Common myeloid progenitor, CD34-positive (primary cell): Measurements from ENCODE around the gene MDFIC.
A peak's percentile ranks its signal among the peaks of the same experiment; 100 is the strongest.

Source experiments
- CTCF ChIA-PET: fragments of 350-600 bp; sonication (Branson Sonifier 250); formaldehyde crosslinking; loops from one replicate; lab custom pipeline; 2021; ENCODE audit warnings: antibody characterized with exemption; lab: Charles Lee
- POLR2A ChIA-PET: fragments of 350-600 bp; sonication (Branson Sonifier 250); formaldehyde crosslinking; loops from one replicate; lab custom pipeline; 2021; ENCODE audit warnings: antibody characterized with exemption; lab: Charles Lee
- DNase-seq, 3 donors: peaks; one replicate each; pipeline versions ENCODE4 v3.0.0 to v3.0.0-alpha.2; 2013
- H3K27ac ChIP-seq, 2 experiments: 1 replicate in 1 of 2; 2 replicates in 1 of 2; pipeline ENCODE4 v1.7.0; 2013; ENCODE audit warnings: inconsistent platforms in 2 of 2, low read length in 2 of 2, mild to moderate bottlenecking in 2 of 2, low read depth in 1 of 2, moderate library complexity in 1 of 2; ENCODE audit not compliant: severe bottlenecking in 2 of 2, insufficient read depth in 1 of 2, poor library complexity in 1 of 2
- H3K27me3 ChIP-seq, 5 experiments: replicated peaks in 2 of 5; 1 replicate in 3 of 5; 2 replicates in 2 of 5; pipeline versions ENCODE4 v1.6.1 to v1.7.0; 2013; ENCODE audit warnings: low read length in 4 of 5, mild to moderate bottlenecking in 2 of 5, moderate library complexity in 2 of 5, inconsistent platforms in 1 of 5; ENCODE audit not compliant: insufficient read depth in 5 of 5, control insufficient read depth in 4 of 5
- H3K36me3 ChIP-seq, 4 experiments: 1 replicate in 2 of 4; 2 replicates in 2 of 4; pipeline versions ENCODE4 v1.6.1 to v1.7.0; 2013; ENCODE audit warnings: low read length in 3 of 4, control low read depth in 1 of 4, mild to moderate bottlenecking in 1 of 4; ENCODE audit not compliant: control insufficient read depth in 4 of 4, insufficient read depth in 4 of 4
- H3K4me1 ChIP-seq, 4 experiments: 1 replicate in 3 of 4; 2 replicates in 1 of 4; pipeline versions ENCODE4 v1.6.1 to v1.7.1; 2013; ENCODE audit warnings: low read length in 3 of 4, mild to moderate bottlenecking in 3 of 4, control low read depth in 1 of 4, inconsistent platforms in 1 of 4, moderate library complexity in 1 of 4; ENCODE audit not compliant: control insufficient read depth in 4 of 4, insufficient read depth in 4 of 4; ENCODE audit errors: control extremely low read depth in 1 of 4
- H3K4me3 ChIP-seq, 7 experiments: 1 replicate in 4 of 7; 2 replicates in 3 of 7; pipeline versions ENCODE4 v1.5.1 to v1.7.0; 2013; ENCODE audit warnings: mild to moderate bottlenecking in 7 of 7, low read length in 6 of 7, moderate library complexity in 6 of 7, inconsistent platforms in 2 of 7, low read depth in 2 of 7, control low read depth in 1 of 7; ENCODE audit not compliant: insufficient read depth in 4 of 7, control insufficient read depth in 1 of 7; ENCODE audit errors: extremely low read depth in 1 of 7
- H3K9me3 ChIP-seq, 5 experiments: 1 replicate in 4 of 5; 2 replicates in 1 of 5; pipeline versions ENCODE4 v1.6.1 to v1.7.1; 2013; ENCODE audit warnings: low read length in 4 of 5, mild to moderate bottlenecking in 2 of 5, inconsistent platforms in 1 of 5, low read depth in 1 of 5, moderate library complexity in 1 of 5; ENCODE audit not compliant: control insufficient read depth in 4 of 5, insufficient read depth in 2 of 5; ENCODE audit errors: control extremely low read depth in 1 of 5
- WGBS: methylation state at CpG from one replicate; pipeline ENCODE4 v1.1.5; 2013; ENCODE audit not compliant: insufficient coverage; 5-methylcytosine and 5-hydroxymethylcytosine counted together

MDFIC gene

DNA sequence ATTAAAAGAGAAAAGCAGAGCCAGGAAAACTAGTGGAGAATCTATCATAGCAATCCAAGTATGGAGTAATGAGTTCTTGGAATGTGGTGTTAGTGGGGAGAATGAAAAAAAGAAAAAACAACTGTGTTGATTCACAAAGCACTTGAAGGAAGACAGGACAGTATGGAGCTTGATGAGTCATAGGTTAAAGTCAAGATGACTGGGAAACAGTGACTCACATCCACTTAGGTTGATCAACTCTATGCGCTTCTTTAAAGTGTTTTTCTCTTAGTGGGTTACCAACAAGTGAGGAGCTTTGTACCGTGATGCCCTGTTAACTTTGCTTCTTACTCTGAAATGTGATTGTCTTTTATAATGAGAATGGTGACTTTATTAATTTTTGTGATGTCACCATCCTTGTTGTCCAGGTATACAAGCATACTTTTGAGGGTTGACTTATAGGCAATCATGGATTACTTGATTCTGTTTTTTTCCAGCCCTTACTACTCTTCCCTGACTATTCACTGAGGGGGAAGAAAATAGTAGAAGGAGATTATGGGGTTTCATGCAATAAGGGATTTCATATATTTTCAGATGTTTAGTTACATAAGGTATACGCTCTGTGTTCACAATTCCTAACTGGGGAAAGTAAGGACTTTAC lies 32.1 kb upstream of the MDFIC start:
- Histone ChIP-seq H3K4me1 (no peaks in the 10 kb centered on the region), H3K27me3 (no peaks in the 10 kb centered on the region), H3K27ac (no peak overlapping the region), H3K9me3 (no peaks in the 10 kb centered on the region), H3K36me3 (no peaks in the 10 kb centered on the region), H3K4me3 (no peak overlapping the region)
- WGBS, result 86% methylated on average over 1 of the region's 3 CpGs
- POLR2A ChIA-PET, result interaction anchor here (0.6 kb wide), 1 partner anchor 28 kb away, joined by 3 read pairs; no protein-coding TSS in a partner anchor
- peak; percentile 14 to 76 (median 69) for DNase-seq
- CTCF ChIA-PET, result no interaction called here

DNA sequence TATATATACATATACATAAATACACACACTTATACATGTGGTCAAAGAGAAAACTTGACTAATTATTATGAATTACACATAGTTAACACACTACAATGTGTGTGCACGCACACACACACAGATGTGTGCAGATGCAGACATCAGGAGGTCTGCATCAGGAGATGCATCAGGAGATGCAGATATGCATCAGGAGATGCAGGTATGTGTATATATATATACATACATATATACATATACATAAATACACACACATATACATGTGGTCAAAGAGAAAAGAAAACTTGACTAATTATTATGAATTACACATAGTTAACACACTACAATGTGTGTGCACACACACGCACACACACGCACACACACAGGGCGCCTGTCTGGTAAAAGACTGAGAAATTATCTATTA lies 31.3 kb upstream of the MDFIC start:
- no peaks in the 10 kb centered on the region for H3K36me3 ChIP-seq
- no peak for DNase-seq
- POLR2A ChIA-PET, result no interaction called here
- H3K4me1 ChIP-seq, result no peaks in the 10 kb centered on the region
- CTCF ChIA-PET, result no interaction called here
- no peak overlapping the region for H3K4me3 ChIP-seq
- no peaks in the 10 kb centered on the region for H3K27me3 ChIP-seq
- no CpG with 5 or more reads among the region's 4 CpGs for WGBS
- H3K9me3 ChIP-seq, result no peaks in the 10 kb centered on the region
- no peak overlapping the region for H3K27ac ChIP-seq

- no peaks in the 10 kb centered on the region for H3K27me3 ChIP-seq
- H3K9me3 ChIP-seq, result no peaks in the 10 kb centered on the region
- CTCF ChIA-PET, result no interaction called here
- H3K4me3 ChIP-seq, result no peak overlapping the region
- WGBS, result no CpG with 5 or more reads among the region's 1 CpG
- POLR2A ChIA-PET, result no interaction called here
- no peak for DNase-seq
- H3K4me1 ChIP-seq, result no peaks in the 10 kb centered on the region
- H3K36me3 ChIP-seq, result no peaks in the 10 kb centered on the region
- no peak overlapping the region for H3K27ac ChIP-seq
Measured at GRCh38 chr7:114900127-114900526, 21.8 kb upstream of the MDFIC start.

- no peak overlapping the region for H3K27ac ChIP-seq
- H3K4me1 ChIP-seq, result no peaks in the 10 kb centered on the region
- 100% methylated on average over 1 of the region's 1 CpG for WGBS
- no peaks in the 10 kb centered on the region for H3K27me3 ChIP-seq
- H3K9me3 ChIP-seq, result no peaks in the 10 kb centered on the region
- no peaks in the 10 kb centered on the region for H3K36me3 ChIP-seq
- H3K4me3 ChIP-seq, result no peak overlapping the region
- ChIA-PET POLR2A (no interaction called here), CTCF (no interaction called here)
- no peak for DNase-seq
Measured at GRCh38 chr7:114901771-114902170, 20.1 kb upstream of the MDFIC start.

DNA sequence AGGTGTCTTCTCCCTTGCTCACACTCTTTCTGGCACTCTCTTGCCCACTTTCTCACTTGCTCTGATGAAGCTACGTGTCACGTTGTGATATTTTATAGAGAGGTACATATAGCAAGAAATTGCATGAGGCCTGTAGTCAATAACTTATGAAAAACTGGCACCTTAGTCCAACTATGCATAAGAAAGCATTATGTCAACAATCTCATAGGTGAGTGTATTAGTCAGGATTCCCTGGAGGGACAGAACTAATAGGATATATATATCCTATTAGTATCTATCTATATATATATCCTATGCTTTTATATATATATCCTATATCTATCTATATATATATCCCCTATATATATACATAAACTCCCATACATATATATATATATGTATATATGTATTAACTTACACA lies 18.8 kb upstream of the MDFIC start:
- ChIA-PET CTCF (no interaction called here), POLR2A (no interaction called here)
- Histone ChIP-seq H3K27ac (no peak overlapping the region), H3K4me3 (no peak overlapping the region), H3K9me3 (peaks cover 0 to 2% (median 0%) of the 10 kb centered on the region in 5 experiments), H3K27me3 (no peaks in the 10 kb centered on the region), H3K36me3 (no peaks in the 10 kb centered on the region), H3K4me1 (no peaks in the 10 kb centered on the region)
- no CpG with 5 or more reads among the region's 2 CpGs for WGBS
- no peak for DNase-seq

DNA sequence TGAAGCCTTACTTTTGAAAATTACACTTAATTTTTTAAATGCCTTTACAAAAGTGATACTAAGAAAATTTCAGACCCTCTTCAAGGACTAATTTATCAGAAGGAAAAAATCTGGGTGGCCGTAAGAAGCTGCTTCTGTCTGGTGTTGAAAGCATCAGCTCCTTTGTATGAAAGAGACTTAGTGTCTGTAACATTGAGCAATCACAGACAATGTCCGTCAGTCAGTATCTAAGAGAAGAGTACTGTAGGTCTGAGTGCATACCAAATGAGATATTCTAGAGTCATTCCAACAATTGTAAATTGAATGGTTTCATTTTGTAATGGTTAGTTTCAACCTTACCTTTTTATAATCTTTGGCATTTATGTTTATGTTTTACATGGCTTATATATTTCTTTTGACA lies 11.1 kb upstream of the MDFIC start:
- no peak overlapping the region for H3K27ac ChIP-seq
- DNase-seq, result no peak

GRCh38 chr7:114911411-114911810 lies 10.5 kb upstream of the MDFIC start:
- Histone ChIP-seq H3K9me3 (peaks cover 0 to 3% (median 0%) of the 10 kb centered on the region in 5 experiments), H3K27ac (no peak overlapping the region), H3K36me3 (no peaks in the 10 kb centered on the region), H3K27me3 (no peaks in the 10 kb centered on the region), H3K4me1 (no peaks in the 10 kb centered on the region), H3K4me3 (no peak overlapping the region)
- ChIA-PET POLR2A (no interaction called here), CTCF (no interaction called here)
- 100% methylated on average over 4 of the region's 4 CpGs for WGBS
- no peak for DNase-seq

More for the DNA sequence above, 11.1 kb upstream of the MDFIC start:
- Histone ChIP-seq H3K36me3 (no peaks in the 10 kb centered on the region), H3K9me3 (peaks cover 0 to 3% (median 0%) of the 10 kb centered on the region in 5 experiments), H3K4me3 (no peak overlapping the region), H3K4me1 (no peaks in the 10 kb centered on the region), H3K27me3 (no peaks in the 10 kb centered on the region)
- 100% methylated on average over 1 of the region's 2 CpGs for WGBS
- CTCF ChIA-PET, result no interaction called here
- POLR2A ChIA-PET, result no interaction called here
